HG03378 (cell line): ENCODE results near the gene C16orf90.
A peak's percentile ranks its signal among the peaks of the same experiment; 100 is the strongest.

Source experiments
- ATAC-seq: cut with Tn5 transposase; IDR thresholded peaks from one replicate; pipeline ENCODE4 v1.9.1; 2021; ENCODE audit warnings: mild to moderate bottlenecking, moderate library complexity; ENCODE audit not compliant: unreplicated experiment

C16orf90 gene

DNA sequence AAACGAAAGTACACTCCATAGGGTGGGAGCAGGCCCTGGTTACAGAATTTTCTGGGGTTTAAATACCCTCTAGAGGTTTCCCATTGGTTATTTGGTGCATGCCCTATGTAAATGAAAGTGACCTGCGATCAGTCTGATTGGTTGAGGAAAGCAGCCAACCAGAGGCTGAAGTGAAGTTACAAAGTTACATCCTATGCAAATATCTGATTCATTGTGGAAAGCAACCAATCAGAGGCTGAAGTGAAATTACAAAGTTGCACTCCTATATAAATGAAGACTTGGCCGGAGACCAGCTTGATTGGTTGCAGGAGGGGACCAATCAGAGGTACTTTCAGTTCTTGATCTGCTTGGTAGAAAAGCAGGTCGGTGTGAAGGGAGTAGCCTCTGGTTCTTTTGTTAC, 27.4 kb downstream of the C16orf90 start:
- no peak for ATAC-seq

DNA sequence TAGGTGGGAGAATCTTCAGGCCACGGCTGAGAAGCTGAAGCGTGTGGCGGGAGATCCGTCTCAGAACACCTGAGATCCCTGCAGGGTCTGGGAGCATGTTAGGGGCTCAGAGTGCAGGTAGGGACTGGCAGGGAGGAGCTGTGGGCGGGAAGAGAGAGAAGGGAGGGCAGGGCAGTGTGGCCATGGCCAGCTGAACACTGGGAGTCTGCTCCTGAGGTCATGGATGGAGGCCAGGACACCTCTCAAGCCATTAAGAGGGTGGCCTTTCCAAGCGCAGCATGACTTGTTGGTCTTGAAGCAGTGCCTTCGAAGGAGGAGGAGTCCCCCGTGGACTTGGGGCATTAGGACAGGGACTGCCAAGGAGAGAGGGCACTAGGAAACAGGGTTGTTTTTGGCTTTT, 28.1 kb downstream of the C16orf90 start:
- no peak for ATAC-seq

DNA sequence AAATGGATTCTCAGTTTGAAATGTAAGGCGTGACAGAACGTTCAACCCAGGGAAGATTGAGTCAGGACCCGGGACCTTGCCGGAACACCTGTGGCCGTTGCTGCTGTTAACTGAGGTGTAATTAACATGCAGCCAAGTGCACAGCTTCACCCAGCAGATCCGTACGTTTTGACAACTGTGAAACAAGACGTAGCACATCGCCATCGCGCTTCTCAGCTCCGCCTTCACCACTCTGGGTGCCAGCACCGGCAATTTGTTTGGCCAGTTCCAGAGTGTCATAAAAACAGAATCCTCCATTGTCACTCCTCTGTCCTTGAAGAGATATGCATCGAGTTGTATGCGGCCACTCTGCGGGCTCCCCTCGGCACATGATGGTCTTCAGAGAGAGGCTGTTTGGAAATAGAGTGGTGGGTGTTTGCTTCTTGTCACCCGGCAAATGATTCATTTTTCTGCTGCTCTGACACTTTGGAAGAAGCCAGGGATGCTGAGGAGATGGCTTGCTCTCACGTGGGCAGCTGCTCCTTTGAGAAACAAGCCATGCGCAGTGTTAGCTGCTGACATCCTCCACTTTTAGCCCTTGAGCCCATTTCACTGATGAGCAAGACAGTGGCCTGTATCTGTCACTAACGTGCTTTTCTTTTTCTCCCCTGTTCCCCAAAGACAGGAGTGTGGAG, 29.2 kb downstream of the C16orf90 start:
- no peak for ATAC-seq

DNA sequence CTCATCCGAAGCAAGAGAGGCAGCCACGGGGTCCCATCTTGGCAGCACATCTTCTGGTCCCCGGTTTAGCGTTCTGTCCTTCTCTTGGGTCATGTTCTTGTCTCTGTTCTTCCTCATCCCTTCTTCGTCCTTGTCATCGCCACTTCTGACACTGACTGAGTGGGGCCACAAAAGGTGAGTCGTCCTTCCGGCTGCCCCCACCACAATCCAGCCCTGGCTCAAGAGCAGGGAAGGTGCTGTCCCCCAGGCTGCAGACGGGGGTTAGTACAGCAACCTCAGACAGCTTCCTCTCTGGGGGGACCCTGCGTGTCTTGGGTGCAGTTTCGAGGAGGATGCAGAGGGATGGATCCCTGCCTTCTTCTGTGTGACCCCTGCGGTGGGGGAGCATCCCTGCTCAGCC, 30.0 kb downstream of the C16orf90 start:
- ATAC-seq, result no peak

DNA sequence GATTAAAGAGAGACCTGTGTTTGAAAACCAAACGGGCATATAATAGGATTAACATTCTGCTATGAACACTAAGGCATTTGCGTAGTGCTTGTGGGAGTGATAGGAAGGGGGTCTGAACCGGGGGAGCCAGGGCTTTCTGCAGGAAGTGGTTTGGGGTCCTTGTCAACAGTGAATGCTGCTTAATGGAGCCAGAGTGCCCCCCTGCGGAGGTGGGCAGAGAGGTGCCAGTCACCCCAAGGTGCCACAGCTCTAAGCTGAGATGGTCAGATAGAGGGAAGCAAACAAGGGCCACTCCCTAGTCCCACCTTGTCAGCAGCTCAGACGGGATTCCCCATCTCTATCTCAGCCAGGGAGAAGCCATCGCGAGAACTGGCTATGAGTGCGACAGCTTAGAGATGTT, 34.1 kb downstream of the C16orf90 start:
- no peak for ATAC-seq

DNA sequence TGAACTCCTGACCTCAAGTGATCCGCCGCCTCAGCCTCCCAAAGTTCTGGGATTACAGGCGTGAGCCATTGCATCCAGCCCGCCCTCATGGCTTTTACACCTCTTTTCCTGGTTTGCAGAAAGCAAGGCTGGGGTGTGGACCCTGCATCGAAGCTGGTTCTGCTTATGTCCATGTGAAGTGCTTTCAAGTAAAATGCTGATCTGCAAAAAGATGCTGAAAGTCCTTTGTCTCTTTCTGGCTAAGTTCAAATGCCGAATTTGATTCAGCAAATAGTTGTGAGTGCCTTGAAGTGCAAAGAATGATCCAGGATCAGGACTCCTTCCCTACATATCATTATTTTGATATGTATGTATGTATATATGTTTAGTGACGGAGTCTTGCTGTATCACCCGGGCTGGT, 34.7 kb downstream of the C16orf90 start:
- no peak for ATAC-seq

DNA sequence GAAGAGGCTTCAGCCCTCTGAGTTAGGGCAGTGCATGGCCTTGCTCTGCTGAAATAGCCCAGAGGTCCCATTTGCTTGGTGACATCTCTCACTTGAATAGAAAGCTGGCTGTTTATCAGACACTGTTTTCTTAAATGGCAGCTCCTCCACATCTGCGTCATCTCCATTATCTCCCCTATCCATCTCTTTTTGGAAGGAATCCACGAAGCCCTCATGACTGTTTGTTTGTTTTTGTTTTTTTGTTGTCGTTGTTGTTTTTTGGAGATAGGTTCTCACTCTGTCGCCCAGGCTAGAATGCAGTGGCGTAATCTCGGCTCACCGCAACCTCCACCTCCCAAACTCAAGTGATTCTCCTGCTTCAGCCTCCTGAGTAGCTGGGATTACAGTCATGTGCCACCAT, 35.2 kb downstream of the C16orf90 start:
- no peak for ATAC-seq

DNA sequence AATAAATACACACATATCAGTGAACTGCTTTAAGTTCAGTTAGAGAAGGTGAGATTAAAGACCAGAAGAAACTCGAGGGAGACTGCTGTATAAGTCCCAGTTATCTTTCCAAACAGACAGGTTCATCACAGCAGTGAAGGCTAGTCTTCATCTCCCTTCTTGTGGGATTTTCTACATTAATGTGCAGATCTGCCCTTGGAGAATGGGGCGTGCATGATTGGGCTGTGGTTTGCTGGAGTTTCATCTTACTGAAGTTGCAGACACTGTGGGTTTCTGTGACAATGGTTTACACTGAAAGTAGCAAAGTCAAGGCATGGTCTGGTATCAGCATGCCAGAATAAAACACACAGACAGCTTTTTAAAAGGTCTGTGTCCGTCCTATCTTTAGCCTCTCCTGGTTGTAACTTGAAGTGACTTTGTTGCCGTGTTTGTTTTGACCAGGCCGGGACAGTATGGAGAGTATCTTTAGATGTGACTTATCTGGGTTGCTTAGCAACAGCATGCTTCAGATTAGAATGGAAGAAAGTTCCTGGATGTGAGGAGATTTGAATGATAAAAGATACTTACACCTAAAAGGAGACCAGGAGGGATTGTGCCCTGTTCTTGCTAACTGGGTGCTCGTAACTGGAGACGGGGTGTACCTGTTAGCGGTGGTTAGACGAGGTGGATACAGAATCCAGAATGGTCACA, 35.7 kb downstream of the C16orf90 start:
- no peak for ATAC-seq

DNA sequence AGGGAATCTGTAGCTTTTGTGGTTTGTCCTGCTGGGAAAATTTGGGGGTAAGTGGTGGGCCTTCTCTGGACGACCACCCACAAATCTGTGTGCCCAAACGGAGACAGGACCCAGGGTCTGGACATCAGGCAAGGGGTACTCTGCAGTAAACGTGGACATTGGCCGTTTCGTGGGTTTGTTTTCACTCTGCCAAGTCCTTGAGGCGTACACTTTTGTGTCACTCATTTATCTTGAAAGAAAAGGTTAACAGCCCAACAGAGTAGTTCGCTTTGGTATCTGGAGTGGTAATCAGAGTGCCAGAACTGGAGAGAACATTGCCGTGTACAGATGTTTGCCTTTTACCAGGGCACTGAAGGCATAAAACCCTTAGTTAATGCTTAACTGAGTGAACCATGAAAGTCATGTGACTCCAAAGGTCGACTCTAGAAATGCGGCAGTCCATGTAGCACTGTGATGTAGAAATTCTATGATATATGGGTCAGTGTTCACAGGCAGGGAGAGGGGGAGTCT, 36.4 kb downstream of the C16orf90 start:
- ATAC-seq, result no peak

DNA sequence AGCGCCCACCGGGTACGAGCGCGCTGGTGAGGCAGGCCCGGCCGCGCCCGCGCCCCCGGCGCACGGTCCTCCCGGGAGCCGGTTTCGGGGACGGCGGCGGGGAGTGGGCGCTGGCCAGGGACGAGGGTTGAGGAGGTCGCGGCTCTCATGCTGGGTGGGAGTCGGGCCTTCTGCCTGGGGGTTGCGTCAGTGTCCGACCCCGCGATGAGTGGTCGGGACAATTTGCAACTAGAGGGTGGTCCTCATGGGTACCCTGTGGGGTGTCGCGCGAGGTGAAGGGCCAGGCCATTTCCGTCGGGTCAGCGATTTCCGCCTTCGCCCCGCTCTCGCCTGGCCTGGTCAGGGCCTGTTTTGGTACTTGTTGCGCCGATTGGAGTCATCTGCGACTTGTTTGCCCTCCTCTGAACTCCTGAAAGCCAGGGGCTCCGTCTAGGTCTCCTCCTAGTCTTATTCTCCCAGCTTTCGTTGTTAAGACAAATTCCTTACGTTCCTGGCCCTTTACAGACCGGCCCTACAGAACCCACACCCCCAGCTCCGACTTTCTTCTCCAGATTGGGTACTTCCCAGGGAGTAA, 36.9 kb downstream of the C16orf90 start:
- ATAC-seq, result no peak

DNA sequence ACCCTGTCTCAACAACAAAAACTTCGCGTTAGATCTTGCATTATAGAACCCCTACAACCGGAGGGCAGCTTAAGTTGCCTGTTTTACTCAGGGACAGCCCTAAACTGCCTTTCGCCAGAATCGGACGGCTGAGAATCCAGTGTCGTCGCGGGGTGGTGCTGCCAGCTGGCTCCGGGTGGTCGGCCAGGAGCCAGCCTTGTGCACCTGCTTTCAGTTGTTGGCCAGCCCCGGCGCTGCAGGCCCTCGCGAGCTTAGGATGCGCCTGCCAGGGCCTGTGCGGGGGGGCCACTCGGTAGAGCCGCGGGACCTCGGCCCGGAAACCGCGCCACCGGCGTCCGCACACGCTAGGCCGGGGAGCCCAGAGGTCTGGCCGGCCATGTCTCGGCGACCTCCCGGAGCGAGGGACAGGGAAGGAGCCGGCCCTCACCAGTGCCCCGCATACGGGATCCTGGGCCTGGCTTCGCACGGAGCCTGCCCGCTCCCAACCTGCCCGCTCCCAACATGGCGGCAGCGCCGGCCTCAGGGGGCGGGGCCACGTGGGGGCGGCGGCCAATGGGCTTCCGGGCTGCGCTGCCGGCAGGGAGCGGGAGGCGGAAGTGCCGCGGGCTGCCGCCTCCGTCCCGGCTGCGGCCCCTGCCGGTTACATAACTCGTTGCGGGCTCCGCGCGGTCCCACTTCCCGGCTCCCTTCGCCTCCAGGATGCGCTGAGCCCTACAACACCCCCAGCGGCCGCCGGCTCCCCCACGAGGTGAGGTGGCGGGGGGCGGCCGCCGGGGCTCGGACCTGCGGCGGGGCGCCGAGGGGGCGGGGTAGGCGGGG, 37.6 kb downstream of the C16orf90 start:
- ATAC-seq, result peak; percentile 63

DNA sequence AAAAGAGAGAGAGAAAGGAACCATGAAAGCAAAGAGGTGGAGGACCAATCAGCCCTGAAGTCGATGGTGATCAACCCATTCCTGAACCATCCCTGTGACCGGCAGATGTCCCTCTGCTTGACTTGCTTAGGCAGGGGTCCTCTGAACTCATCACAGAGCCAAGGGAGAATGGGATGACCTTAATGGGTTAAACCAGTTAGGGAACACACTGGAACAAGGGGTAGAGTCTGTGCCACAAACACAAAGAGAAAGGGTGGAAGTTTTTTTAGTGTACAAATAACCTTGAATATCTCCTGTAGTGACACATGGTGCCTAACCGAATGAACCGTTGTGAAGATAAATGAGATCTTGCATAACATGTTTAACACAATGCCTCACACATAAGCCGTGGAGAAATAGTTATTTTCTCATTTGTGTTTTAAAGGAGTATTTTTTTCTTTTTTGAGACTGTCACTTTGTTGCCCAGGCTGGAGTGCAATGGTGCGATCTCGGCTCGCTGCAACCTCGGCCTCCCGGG, 40.6 kb downstream of the C16orf90 start:
- no peak for ATAC-seq

DNA sequence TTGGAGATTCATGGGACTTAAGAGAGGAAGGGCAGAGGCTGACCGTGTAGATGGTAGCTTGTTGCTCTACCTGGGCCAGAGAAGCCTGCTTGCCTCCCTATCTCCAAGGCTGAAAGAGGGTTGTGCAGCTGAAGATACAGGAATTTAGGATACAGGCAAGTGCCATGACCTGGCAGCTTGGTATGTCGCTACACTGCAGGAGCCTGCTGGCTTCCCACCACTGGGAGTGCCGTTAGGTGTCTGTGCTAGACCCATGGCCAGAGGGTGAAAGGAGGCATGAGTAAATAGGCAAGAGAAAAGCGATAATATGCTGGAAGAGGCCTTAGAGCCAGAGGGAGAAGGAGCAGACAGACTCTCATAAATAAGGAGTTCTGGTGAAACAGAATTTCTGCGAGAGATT, 41.2 kb downstream of the C16orf90 start:
- no peak for ATAC-seq

DNA sequence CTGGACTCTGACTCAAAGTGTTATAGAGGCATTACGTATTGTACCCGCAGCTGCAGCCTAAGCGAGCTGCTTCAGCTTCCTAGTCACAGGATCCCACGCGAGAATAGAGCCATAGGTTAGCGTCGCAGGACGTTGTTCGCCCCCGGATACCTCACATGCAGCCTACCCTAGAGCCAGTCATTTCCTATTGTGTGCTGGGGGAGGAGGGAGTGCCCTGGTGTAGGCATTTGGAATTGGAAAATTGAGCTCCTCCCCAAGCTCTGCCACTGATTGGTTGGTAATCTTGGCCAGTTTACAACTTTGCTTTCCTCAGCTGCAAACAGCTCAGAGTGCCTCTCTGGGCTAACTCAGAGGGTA, 51.3 kb downstream of the C16orf90 start:
- ATAC-seq, result peak; percentile 26
